ENCODE measurements around the gene KCNQ1OT1. TPM values are rescaled to one million over a fixed set of nuclear protein-coding genes. Genes with fewer than 3 reads are reported as not detected.

Gene KCNQ1OT1
- polyA plus RNA-seq, 1 of the 3 experiments (the other 2 are of a cell fraction) = 0.03 TPM

DNA sequence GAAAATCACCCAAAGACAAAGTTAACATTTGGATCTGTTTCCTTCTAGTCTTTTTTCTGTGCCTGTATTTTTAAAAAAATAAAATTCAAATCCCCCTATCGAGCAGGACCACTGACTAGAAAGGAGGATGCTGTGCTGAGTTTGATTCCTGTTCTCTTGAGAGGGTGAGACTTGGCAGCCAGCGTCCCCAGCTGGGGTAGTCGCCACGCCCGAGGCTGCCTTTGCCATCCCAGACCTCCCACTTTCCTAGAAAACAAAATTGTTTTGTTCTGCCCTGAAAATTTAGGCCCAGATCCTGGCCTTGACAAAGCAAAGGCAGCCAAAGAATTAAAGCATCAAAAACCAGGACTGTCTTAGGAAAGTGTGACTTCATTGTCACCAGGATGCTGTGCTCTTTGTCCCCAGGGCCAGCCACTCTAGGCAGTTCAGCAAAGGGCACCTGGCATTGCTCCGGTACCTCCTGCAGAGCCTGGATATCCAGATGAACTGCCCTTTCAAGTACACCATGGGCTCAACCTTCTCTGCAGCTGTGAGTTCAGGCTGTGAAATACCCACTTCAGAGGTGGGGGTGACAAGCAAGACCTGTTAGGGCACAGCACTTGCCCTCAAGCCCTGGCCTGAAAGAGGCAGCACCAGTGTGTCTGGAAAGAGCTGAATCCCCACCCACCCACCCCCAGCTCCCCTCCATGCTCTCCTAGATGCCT, 44.6 kb downstream of the KCNQ1OT1 start:
- H3F3A ChIP-seq (replicated peaks; ENCODE audit: insufficient read depth) = no peaks in the 10 kb centered on the region
- H3K9ac ChIP-seq = no peak overlapping the region
- no peaks in the 10 kb centered on the region for H3K27me3 ChIP-seq (ENCODE audit: insufficient read depth)
- no peak overlapping the region for H3K4me2 ChIP-seq
- no peak overlapping the region; a peak in 1 of 4 replicates for H3K27ac ChIP-seq (ENCODE audit: low read depth in 2 of 2, low read length in 1 of 2)
- no peaks in the 10 kb centered on the region for H4K20me1 ChIP-seq (ENCODE audit: insufficient read depth)
- no peak overlapping the region for H2AFZ ChIP-seq (ENCODE audit: low read depth)
- H3K79me2 ChIP-seq (ENCODE audit: insufficient read depth) = no peaks in the 10 kb centered on the region
- H3K4me3 ChIP-seq (ENCODE audit: low read depth in 2 of 2, low read length in 1 of 2) = no peak overlapping the region
- no peaks in the 10 kb centered on the region for H3K9me2 ChIP-seq
- H3K9me3 ChIP-seq = peaks cover 6% of the 10 kb centered on the region
- DNase-seq = no peak
- peaks cover 0 to 5% of the 10 kb centered on the region in 2 experiments for H3K36me3 ChIP-seq (replicated peaks in 1 of 2; ENCODE audit: control insufficient read depth in 1 of 2, insufficient read depth in 2 of 2, low read length in 1 of 2)
- ChIA-PET CTCF (interaction anchor here (0.7 to 1.5 kb wide), 3 partner anchors 123 to 237 kb away, joined by 3 read pairs; no protein-coding TSS in a partner anchor), POLR2A (interaction anchor here (1.4 kb wide), 1 partner anchor 14 kb away, joined by 4 read pairs; no protein-coding TSS in a partner anchor)
- peaks cover 0 to 32% of the 10 kb centered on the region in 2 experiments; a peak in 1 of 4 replicates for H3K4me1 ChIP-seq (ENCODE audit: control insufficient read depth in 1 of 2, insufficient read depth in 2 of 2, low read depth in 1 of 2, low read length in 1 of 2)
- TF ChIP-seq JUND (IDR thresholded peaks at IDR 0.05) (no peak), MAX (IDR thresholded peaks at IDR 0.05; ENCODE audit: low read depth) (no peak), POLR2AphosphoS5 (IDR thresholded peaks at IDR 0.05; ENCODE audit: low read depth, low read length) (no peak), GABPA (IDR thresholded peaks at IDR 0.05; ENCODE audit: low read depth) (no peak), USF2 (IDR thresholded peaks at IDR 0.05; ENCODE audit: borderline replicate concordance, low read depth, low read length) (no peak), CTCF (IDR thresholded peaks at IDR 0.05) (no peak), FOSL2 (IDR thresholded peaks at IDR 0.05; ENCODE audit: borderline replicate concordance, low read depth) (no peak), REST (IDR thresholded peaks at IDR 0.05; ENCODE audit: low read depth, low read length) (no peak), RFX5 (IDR thresholded peaks at IDR 0.05; ENCODE audit: low read length) (no peak), EZH2phosphoT487 (IDR thresholded peaks at IDR 0.05; ENCODE audit: borderline replicate concordance, low read depth) (no peak), ELF1 (IDR thresholded peaks at IDR 0.05) (no peak)
- TF ChIP-seq, protein P1, sequence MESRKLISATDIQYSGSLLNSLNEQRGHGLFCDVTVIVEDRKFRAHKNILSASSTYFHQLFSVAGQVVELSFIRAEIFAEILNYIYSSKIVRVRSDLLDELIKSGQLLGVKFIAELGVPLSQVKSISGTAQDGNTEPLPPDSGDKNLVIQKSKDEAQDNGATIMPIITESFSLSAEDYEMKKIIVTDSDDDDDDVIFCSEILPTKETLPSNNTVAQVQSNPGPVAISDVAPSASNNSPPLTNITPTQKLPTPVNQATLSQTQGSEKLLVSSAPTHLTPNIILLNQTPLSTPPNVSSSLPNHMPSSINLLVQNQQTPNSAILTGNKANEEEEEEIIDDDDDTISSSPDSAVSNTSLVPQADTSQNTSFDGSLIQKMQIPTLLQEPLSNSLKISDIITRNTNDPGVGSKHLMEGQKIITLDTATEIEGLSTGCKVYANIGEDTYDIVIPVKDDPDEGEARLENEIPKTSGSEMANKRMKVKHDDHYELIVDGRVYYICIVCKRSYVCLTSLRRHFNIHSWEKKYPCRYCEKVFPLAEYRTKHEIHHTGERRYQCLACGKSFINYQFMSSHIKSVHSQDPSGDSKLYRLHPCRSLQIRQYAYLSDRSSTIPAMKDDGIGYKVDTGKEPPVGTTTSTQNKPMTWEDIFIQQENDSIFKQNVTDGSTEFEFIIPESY (IDR thresholded peaks at IDR 0.05; ENCODE audit: borderline replicate concordance, low read depth) = no peak
- 72% methylated on average over 5 of the region's 6 CpGs for WGBS (ENCODE audit: low lambda C conversion rate)

All from SK-N-SH (cell line).